K562 (cell line): ENCODE measurements around the gene BRDT. TPM values are rescaled to one million over a fixed set of nuclear protein-coding genes. Genes with fewer than 3 reads are reported as not detected.

Experiments used
- ATAC-seq: fragments of 200-7000 bp; cut with Tn5 transposase; 3 replicates; pipeline ENCODE4 v1.9.1; 2020; ENCODE audit warnings: moderate library complexity
- BruUV-seq: library from RNA; stranded (reverse); fragments of 400-500 nt; replicated peaks from 2 replicates; lab custom pipeline; 2021; lab: Mats Ljungman, UMichigan
- CTCF ChIA-PET: fragments of 300-600 bp; formaldehyde crosslinking; extraction: SDS; loops from one replicate; lab custom pipeline; 2021; ENCODE audit warnings: low intra/inter-chr PET ratio; lab: Yijun Ruan, JAX
- POLR2A ChIA-PET: fragments of 300-600, 350-650 bp; sonication (Branson Sonifier 250); formaldehyde crosslinking; extraction: SDS; loops from one replicate; lab custom pipeline; 2021; ENCODE audit warnings: antibody characterized with exemption, inconsistent platforms; lab: Yijun Ruan, JAX
- DNase-seq, 4 experiments: peaks; one replicate each; pipeline versions ENCODE4 v3.0.0 to v3.0.0-alpha.2; 2011 to 2018; ENCODE audit warnings: low spot score in 3 of 4, mixed read lengths in 3 of 4; ENCODE audit errors: extremely low read depth in 1 of 4
- FAIRE-seq: peaks from 2 replicates; lab custom pipeline; 2011; peaks lifted over from hg19 to GRCh38; lab: Jason Lieb, UNC
- H2AFZ ChIP-seq: 2 replicates; pipeline ENCODE4 v1.6.0; 2011; ENCODE audit warnings: low read depth, low read length, control low read depth, inconsistent platforms
- H3K27ac ChIP-seq: fragments of 200-600 bp; 3 replicates; pipeline ENCODE4 v1.8.0; 2011; ENCODE audit warnings: low read depth, mild to moderate bottlenecking, control low read depth, inconsistent platforms, low read length, moderate library complexity, mixed read lengths; ENCODE audit errors: extremely low read depth
- H3K27me3 ChIP-seq, 2 experiments: fragments of 300-600 bp in 1 of 2; 2 replicates in 1 of 2; 3 replicates in 1 of 2; pipeline versions ENCODE4 v1.6.0 to v1.8.0; 2011; ENCODE audit warnings: inconsistent platforms in 2 of 2, low read length in 2 of 2, mild to moderate bottlenecking in 1 of 2, mixed read lengths in 1 of 2, moderate library complexity in 1 of 2; ENCODE audit not compliant: control insufficient read depth in 2 of 2, insufficient read depth in 2 of 2
- H3K36me3 ChIP-seq: fragments of 300-600 bp; 3 replicates; pipeline ENCODE4 v1.8.0; 2011; ENCODE audit warnings: mild to moderate bottlenecking, low read length, inconsistent platforms; ENCODE audit not compliant: control insufficient read depth, insufficient read depth
- H3K4me1 ChIP-seq, 2 experiments: fragments of 200-600 bp in 1 of 2; replicated peaks in 1 of 2; 2 replicates in 1 of 2; 3 replicates in 1 of 2; pipeline versions ENCODE4 v1.5.1 to v1.8.0; 2011; ENCODE audit warnings: inconsistent platforms in 2 of 2, low read length in 2 of 2, mild to moderate bottlenecking in 1 of 2, mixed read lengths in 1 of 2, moderate library complexity in 1 of 2; ENCODE audit not compliant: control insufficient read depth in 2 of 2, insufficient read depth in 2 of 2
- H3K4me2 ChIP-seq: 2 replicates; pipeline ENCODE4 v1.6.1; 2011; ENCODE audit warnings: low read length, control low read depth, inconsistent platforms, mixed read lengths; ENCODE audit not compliant: insufficient read depth
- H3K4me3 ChIP-seq: fragments of 200-600 bp; sonication (generic), shearing (Covaris generic); 2 replicates; pipeline ENCODE4 v1.5.1; 2016; ENCODE audit warnings: control low read depth, inconsistent platforms
- H3K79me2 ChIP-seq: fragments of 200-600 bp; 3 replicates; pipeline ENCODE4 v1.8.0; 2011; ENCODE audit warnings: low read length, inconsistent platforms; ENCODE audit not compliant: control insufficient read depth, insufficient read depth
- H3K9ac ChIP-seq, 2 experiments: 2 replicates each; pipeline versions ENCODE4 v1.6.0 to v1.6.1; 2011; ENCODE audit warnings: low read depth in 2 of 2, low read length in 2 of 2, control low read depth in 1 of 2, inconsistent platforms in 1 of 2, mild to moderate bottlenecking in 1 of 2, mixed read lengths in 1 of 2; ENCODE audit not compliant: insufficient read depth in 1 of 2
- H3K9me1 ChIP-seq: one replicate; pipeline ENCODE4 v1.6.0; 2011; ENCODE audit warnings: inconsistent platforms, mild to moderate bottlenecking, low read length, moderate library complexity; ENCODE audit not compliant: control insufficient read depth, insufficient read depth
- H3K9me3 ChIP-seq: replicated peaks from 2 replicates; pipeline ENCODE4 v1.5.1; 2011; ENCODE audit warnings: low read depth, low read length, inconsistent platforms; ENCODE audit not compliant: control insufficient read depth, insufficient read depth
- H4K20me1 ChIP-seq: replicated peaks from 2 replicates; pipeline ENCODE4 v1.6.1; 2011; ENCODE audit warnings: low read length, inconsistent platforms, mixed read lengths; ENCODE audit not compliant: control insufficient read depth, insufficient read depth
- C11orf30 ChIP-seq: fragments of 450-650 bp; IDR thresholded peaks from 2 replicates; pipeline ENCODE4 v1.6.1; 2016; ENCODE audit warnings: low read depth, mild to moderate bottlenecking
- CBFB ChIP-seq: sonication (generic); formaldehyde crosslinking; IDR thresholded peaks from 2 replicates; pipeline ENCODE4 v1.4.0; 2020; ENCODE audit warnings: mild to moderate bottlenecking, missing genetic modification reagents
- ILF3 ChIP-seq: fragments of 450-650 bp; IDR thresholded peaks from 2 replicates; pipeline ENCODE4 v1.6.1; 2018; ENCODE audit warnings: antibody characterized with exemption, mild to moderate bottlenecking, moderate library complexity, borderline replicate concordance
- MAFG ChIP-seq: fragments of 450-650 bp; conservative IDR thresholded peaks from 2 replicates; pipeline ENCODE4 v1.6.1; 2016; ENCODE audit warnings: missing genetic modification characterization, missing compliant biosample characterization
- MAFK ChIP-seq: IDR thresholded peaks from 2 replicates; pipeline ENCODE4 v1.6.1; 2011; ENCODE audit warnings: low read length, improper control_type of control experiment
- SPI1 ChIP-seq: IDR thresholded peaks from 2 replicates; pipeline ENCODE4 v1.6.1; 2011; ENCODE audit warnings: low read depth, low read length, control low read depth, borderline replicate concordance
- U2AF2 ChIP-seq: fragments of 200-400 bp; formaldehyde crosslinking; optimal IDR thresholded peaks from 2 replicates; pipeline ENCODE3; 2017; ENCODE audit warnings: low read depth, mild to moderate bottlenecking, low read length
- ZNF121 ChIP-seq: sonication (generic); formaldehyde crosslinking; conservative IDR thresholded peaks from 2 replicates; pipeline ENCODE4 v1.8.0; 2022; ENCODE audit warnings: missing genetic modification reagents
- ZNF124 ChIP-seq: sonication (generic); formaldehyde crosslinking; IDR thresholded peaks from 2 replicates; pipeline ENCODE4 v1.8.1; 2022; ENCODE audit warnings: missing genetic modification reagents
- ZNF239 ChIP-seq: fragments of 250-450 bp; sonication (Bioruptor Pico); IDR thresholded peaks from 2 replicates; pipeline ENCODE4 v1.4.0; 2020; ENCODE audit warnings: mild to moderate bottlenecking
- ZNF316 ChIP-seq: fragments of 450-650 bp; IDR thresholded peaks from 2 replicates; pipeline ENCODE4 v1.6.1; 2016
- ZNF707 ChIP-seq: fragments of 250-450 bp; sonication (Bioruptor Pico); conservative IDR thresholded peaks from 2 replicates; pipeline ENCODE4 v1.8.0; 2022; ENCODE audit warnings: inconsistent platforms, mild to moderate bottlenecking, moderate library complexity
- in situ Hi-C: fragments of 300-500 bp; cut with MboI; formaldehyde crosslinking; loops from 4 replicates; pipeline ENCODE4 v1.15.0; 2018; ENCODE audit warnings: inconsistent platforms, mixed read lengths
- intact Hi-C: fragments of 100-400 bp; cut with micrococcal nuclease; formaldehyde crosslinking; loops from 2 replicates; pipeline ENCODE4 v1.14.2; 2022
- polyA plus RNA-seq, 8 experiments: library from polyadenylated mRNA; depleted of rRNA in 4 of 8; stranded (reverse) in 5 of 8; unstranded in 3 of 8; fragments of >200 nt; fragmentation: Nextera tagmentation in 2 of 8; fragmentation: Illumina TruSeq in 1 of 8; extraction: Ambion mirVana in 2 of 8; extraction: Trizol in 1 of 8; gene quantifications; 2 replicates each; pipeline versions ENCODE4 v1.2.1 to v1.2.3, GENCODE V29; 2011 to 2014; ENCODE audit warnings: inconsistent platforms in 1 of 8, missing spikeins in 1 of 8
- total RNA-seq, 7 experiments: library from RNA; depleted of rRNA in 6 of 7; stranded (reverse); fragments of >200 nt in 6 of 7; fragmentation: Illumina TruSeq in 2 of 7; extraction: Trizol in 2 of 7; gene quantifications; 2 replicates each; pipeline versions ENCODE4 v1.2.1 to v1.2.3, GENCODE V29; 2011 to 2021; ENCODE audit warnings: low replicate concordance in 1 of 7
- TF ChIP-seq, protein P1 (sequence below): sonication (generic); formaldehyde crosslinking; IDR thresholded peaks from 2 replicates; pipeline ENCODE4 v1.8.0; 2022; ENCODE audit warnings: missing genetic modification reagents, mild to moderate bottlenecking, moderate library complexity, borderline replicate concordance
- TF ChIP-seq, protein P2 (sequence below): sonication (generic); formaldehyde crosslinking; IDR thresholded peaks from 2 replicates; pipeline ENCODE4 v1.8.0; 2022; ENCODE audit warnings: mild to moderate bottlenecking, missing genetic modification reagents

BRDT gene
- total and polyA plus RNA-seq, 9 of the 15 experiments (the other 6 are each of a cell fraction or from before 2014, with no cell fraction given) = 0.01 TPM; not detected in 8

DNA sequence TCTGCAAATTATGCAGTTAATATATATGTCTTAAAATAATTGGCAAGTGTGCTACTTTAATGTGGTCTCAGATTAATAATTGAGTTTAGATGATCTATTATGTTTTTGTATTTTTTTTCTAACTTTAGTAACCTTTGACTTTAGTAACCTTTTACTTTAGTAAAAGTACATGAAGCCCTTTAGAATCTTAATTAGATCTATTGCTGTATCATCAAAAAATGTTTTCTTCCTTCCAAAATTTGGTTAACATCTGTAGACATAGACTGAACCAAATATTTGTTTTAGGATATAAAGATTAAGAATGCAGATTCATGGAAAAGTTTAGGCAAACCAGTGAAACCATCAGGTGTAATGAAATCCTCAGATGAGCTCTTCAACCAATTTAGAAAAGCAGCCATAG, 54.9 kb downstream of the BRDT start:
- ChIA-PET CTCF (no interaction called here), POLR2A (no interaction called here)
- Histone ChIP-seq H4K20me1 (no peaks in the 10 kb centered on the region), H3K9me3 (no peaks in the 10 kb centered on the region), H3K27ac (no peak overlapping the region), H3K4me3 (no peak overlapping the region), H3K4me2 (no peak overlapping the region), H3K9me1 (no peaks in the 10 kb centered on the region), H2AFZ (no peak overlapping the region), H3K27me3 (peaks cover 0 to 4% of the 10 kb centered on the region in 2 experiments; a peak in 1 of 5 replicates), H3K4me1 (no peaks in the 10 kb centered on the region), H3K9ac (no peak overlapping the region), H3K79me2 (no peaks in the 10 kb centered on the region), H3K36me3 (no peaks in the 10 kb centered on the region)
- no peak for TF ChIP-seq CBFB (CRISPR knock-in tag)
- no peak for TF ChIP-seq ZNF707 (CRISPR knock-in tag)
- TF ChIP-seq ILF3 = no peak
- TF ChIP-seq U2AF2 = no peak
- TF ChIP-seq ZNF124 = no peak
- TF ChIP-seq ZNF121 (CRISPR knock-in tag) = no peak
- TF ChIP-seq MAFG (tag) = peak; percentile 49; the same call in 1 of the 2 replicates
- no peak for TF ChIP-seq SPI1
- TF ChIP-seq, protein P1, sequence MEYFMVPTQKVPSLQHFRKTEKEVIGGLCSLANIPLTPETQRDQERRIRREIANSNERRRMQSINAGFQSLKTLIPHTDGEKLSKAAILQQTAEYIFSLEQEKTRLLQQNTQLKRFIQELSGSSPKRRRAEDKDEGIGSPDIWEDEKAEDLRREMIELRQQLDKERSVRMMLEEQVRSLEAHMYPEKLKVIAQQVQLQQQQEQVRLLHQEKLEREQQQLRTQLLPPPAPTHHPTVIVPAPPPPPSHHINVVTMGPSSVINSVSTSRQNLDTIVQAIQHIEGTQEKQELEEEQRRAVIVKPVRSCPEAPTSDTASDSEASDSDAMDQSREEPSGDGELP (CRISPR knock-in tag) = no peak
- 0 out of 2 replicates have a peak, but pooled peaks have one; percentile 12 for TF ChIP-seq MAFK
- TF ChIP-seq ZNF239 (CRISPR knock-in tag) = no peak
- TF ChIP-seq ZNF316 = peak; percentile 87
- peak; percentile 64 for TF ChIP-seq C11orf30
- TF ChIP-seq, protein P2, sequence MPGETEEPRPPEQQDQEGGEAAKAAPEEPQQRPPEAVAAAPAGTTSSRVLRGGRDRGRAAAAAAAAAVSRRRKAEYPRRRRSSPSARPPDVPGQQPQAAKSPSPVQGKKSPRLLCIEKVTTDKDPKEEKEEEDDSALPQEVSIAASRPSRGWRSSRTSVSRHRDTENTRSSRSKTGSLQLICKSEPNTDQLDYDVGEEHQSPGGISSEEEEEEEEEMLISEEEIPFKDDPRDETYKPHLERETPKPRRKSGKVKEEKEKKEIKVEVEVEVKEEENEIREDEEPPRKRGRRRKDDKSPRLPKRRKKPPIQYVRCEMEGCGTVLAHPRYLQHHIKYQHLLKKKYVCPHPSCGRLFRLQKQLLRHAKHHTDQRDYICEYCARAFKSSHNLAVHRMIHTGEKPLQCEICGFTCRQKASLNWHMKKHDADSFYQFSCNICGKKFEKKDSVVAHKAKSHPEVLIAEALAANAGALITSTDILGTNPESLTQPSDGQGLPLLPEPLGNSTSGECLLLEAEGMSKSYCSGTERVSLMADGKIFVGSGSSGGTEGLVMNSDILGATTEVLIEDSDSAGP = no peak
- no TSS peak for BruUV-seq
- FAIRE-seq (no peak), DNase-seq (no peak), ATAC-seq (no peak)
- in situ Hi-C loops = no loop called here
- intact Hi-C loops = no loop called here
